ENCODE results near the gene PASK.

DNA sequence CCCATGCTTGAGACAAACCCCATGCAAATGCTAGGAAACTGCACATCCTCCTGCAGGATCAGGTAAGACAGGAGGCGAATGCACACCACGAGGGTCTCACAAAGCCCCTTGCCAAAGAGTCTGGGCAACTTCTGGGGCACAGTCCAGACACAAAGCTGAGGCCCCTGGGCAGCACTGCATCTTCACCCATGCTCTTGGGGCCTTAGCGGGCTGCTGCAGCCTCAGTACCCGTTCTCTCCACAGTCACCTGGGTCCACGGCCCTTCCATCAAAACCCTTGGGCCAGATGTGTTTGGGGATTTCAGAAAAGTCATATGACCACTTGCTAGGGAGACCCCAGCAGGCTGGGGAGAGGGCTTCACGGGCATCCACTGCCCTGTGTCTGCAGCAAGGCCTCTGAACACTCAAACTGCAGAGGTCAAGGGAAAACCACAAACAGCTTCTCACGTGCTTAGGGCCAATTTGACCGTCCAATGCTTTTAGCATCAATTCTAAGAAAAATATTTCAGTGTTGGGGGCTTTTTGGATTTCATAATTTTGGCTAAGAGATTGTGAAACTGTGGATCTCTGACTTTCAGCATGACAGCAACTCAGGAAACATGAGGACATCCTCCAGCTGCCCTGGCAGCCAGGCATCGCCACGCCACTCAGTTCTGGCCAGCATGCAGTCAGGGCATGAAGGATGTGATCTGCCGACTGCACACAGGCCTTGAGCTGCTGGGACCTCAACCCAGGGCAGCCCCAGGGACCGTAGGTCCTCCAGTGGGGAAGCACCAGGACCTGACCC is 20.0 kb downstream of the PASK start:
- TF ChIP-seq, protein P1, sequence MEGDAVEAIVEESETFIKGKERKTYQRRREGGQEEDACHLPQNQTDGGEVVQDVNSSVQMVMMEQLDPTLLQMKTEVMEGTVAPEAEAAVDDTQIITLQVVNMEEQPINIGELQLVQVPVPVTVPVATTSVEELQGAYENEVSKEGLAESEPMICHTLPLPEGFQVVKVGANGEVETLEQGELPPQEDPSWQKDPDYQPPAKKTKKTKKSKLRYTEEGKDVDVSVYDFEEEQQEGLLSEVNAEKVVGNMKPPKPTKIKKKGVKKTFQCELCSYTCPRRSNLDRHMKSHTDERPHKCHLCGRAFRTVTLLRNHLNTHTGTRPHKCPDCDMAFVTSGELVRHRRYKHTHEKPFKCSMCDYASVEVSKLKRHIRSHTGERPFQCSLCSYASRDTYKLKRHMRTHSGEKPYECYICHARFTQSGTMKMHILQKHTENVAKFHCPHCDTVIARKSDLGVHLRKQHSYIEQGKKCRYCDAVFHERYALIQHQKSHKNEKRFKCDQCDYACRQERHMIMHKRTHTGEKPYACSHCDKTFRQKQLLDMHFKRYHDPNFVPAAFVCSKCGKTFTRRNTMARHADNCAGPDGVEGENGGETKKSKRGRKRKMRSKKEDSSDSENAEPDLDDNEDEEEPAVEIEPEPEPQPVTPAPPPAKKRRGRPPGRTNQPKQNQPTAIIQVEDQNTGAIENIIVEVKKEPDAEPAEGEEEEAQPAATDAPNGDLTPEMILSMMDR (IDR thresholded peaks at IDR 0.05), result no peak
- TF ChIP-seq POLR2AphosphoS5 (IDR thresholded peaks at IDR 0.05) (no peak), POLR2A (IDR thresholded peaks at IDR 0.05) (no peak)
